A673 (cell line): Measurements from ENCODE around the gene COL9A3. TPM values are rescaled to one million over a fixed set of nuclear protein-coding genes. Genes with fewer than 3 reads are reported as not detected.

ENCODE experiments used
- BruUV-seq: library from RNA; stranded (reverse); fragments of 400-500 nt; replicated peaks from 2 replicates; lab custom pipeline; 2021; lab: Mats Ljungman, UMichigan
- CTCF ChIA-PET: fragments of 300-600 bp; sonication (Branson Sonifier 250); formaldehyde crosslinking; loops from one replicate; lab custom pipeline; 2022; ENCODE audit warnings: antibody characterized with exemption; lab: Charles Lee
- POLR2A ChIA-PET: fragments of 300-600 bp; sonication (Branson Sonifier 250); formaldehyde crosslinking; loops from one replicate; lab custom pipeline; 2022; ENCODE audit warnings: antibody characterized with exemption; ENCODE audit not compliant: low non-redundant PET; lab: Charles Lee
- DNase-seq: peaks from one replicate; pipeline ENCODE4 v3.0.0-alpha.2; 2015; ENCODE audit warnings: low spot score
- H3K27ac ChIP-seq: fragments of 200-600 bp; sonication (generic); 2 replicates; pipeline ENCODE4 v1.5.1; 2016; ENCODE audit warnings: mixed run types, low read depth, mild to moderate bottlenecking, mixed read lengths, antibody characterized with exemption, low read length; ENCODE audit not compliant: poor library complexity, severe bottlenecking
- H3K27me3 ChIP-seq: fragments of 200-600 bp; sonication (generic); replicated peaks from 2 replicates; pipeline ENCODE4 v1.6.1; 2017; ENCODE audit warnings: mixed run types, low read depth, mild to moderate bottlenecking, mixed read lengths, antibody characterized with exemption, low read length; ENCODE audit not compliant: insufficient read depth, poor library complexity
- H3K36me3 ChIP-seq: fragments of 200-600 bp; sonication (generic); 2 replicates; pipeline ENCODE4 v1.6.1; 2016; ENCODE audit warnings: mixed run types, mild to moderate bottlenecking, mixed read lengths, antibody characterized with exemption, low read length; ENCODE audit not compliant: insufficient read depth, poor library complexity, severe bottlenecking
- H3K4me1 ChIP-seq: fragments of 200-600 bp; sonication (generic); 2 replicates; pipeline ENCODE4 v1.6.1; 2017; ENCODE audit warnings: mixed run types, mild to moderate bottlenecking, mixed read lengths, antibody characterized with exemption, low read length; ENCODE audit not compliant: insufficient read depth, poor library complexity, severe bottlenecking
- H3K4me3 ChIP-seq: fragments of 200-600 bp; sonication (generic); 2 replicates; pipeline ENCODE4 v1.5.1; 2016; ENCODE audit warnings: low read depth, mixed run types, mild to moderate bottlenecking, mixed read lengths, low read length; ENCODE audit not compliant: poor library complexity, severe bottlenecking
- H3K9me3 ChIP-seq: fragments of 200-600 bp; sonication (generic); 2 replicates; pipeline ENCODE4 v1.6.1; 2016; ENCODE audit warnings: mixed run types, low read depth, mild to moderate bottlenecking, mixed read lengths, antibody characterized with exemption, low read length; ENCODE audit not compliant: poor library complexity, severe bottlenecking
- CTCF ChIP-seq: fragments of 300-800, 200-600 bp; sonication (generic); conservative IDR thresholded peaks from 2 replicates; pipeline ENCODE4 v1.5.1; 2017; ENCODE audit warnings: low read depth, mild to moderate bottlenecking, antibody characterized with exemption, low read length, moderate library complexity, mixed read lengths
- EZH2 ChIP-seq: fragments of 200-600 bp; sonication (generic); IDR thresholded peaks from 2 replicates; pipeline ENCODE4 v1.6.1; 2017; ENCODE audit warnings: borderline replicate concordance, low read depth, mild to moderate bottlenecking, mixed read lengths, antibody characterized with exemption, low read length; ENCODE audit not compliant: poor library complexity, severe bottlenecking
- intact Hi-C: fragments of 100-400 bp; cut with micrococcal nuclease; formaldehyde crosslinking; loops from one replicate; pipeline ENCODE4 v1.10.0; 2022; ENCODE audit not compliant: unreplicated experiment
- total RNA-seq: library from RNA; stranded (reverse); gene quantifications from 2 replicates; pipeline ENCODE4 v1.2.3, GENCODE V29; 2021

The COL9A3 gene
- total RNA-seq, 1 experiment from 2014 or later = 8.4 TPM

DNA sequence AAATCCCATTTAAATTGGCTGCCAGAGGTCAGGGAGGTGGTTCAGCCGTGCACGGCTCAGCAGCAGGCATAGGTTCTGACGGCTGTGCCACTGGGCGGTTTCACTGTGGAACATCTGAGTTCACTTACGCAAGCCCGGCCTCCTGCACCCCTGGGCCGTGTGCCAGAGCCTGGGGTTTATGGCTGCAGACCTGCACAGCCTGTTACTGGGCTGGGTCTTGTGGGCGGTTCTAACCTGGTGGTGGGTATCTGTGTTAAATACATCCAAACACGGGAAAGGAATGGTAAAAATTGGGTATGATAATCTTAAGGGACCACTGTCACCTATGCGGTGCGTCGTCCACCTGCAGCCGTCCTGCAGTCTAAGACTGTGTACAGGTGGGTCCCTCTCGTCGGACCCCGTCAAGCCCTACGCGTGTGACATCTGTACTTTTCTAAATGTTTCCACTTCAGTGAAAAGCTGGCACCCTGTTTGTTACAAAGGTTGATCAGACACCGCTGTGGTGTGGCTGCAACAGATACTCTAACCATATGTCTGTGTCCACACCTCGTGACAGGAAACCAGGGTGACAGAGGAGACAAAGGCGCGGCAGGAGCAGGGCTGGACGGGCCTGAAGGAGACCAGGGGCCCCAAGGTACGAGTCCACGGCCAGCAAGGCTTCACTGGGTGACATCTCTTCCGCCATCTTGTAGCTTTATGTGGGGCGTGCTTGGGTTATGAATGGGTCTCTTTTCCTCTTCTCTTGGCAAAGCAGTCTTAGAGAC lies 21.5 kb downstream of the COL9A3 start:
- Histone ChIP-seq H3K36me3 (no peaks in the 10 kb centered on the region), H3K4me1 (peaks cover 15% of the 10 kb centered on the region), H3K27me3 (no peaks in the 10 kb centered on the region), H3K4me3 (no peak overlapping the region), H3K27ac (no peak overlapping the region), H3K9me3 (no peaks in the 10 kb centered on the region)
- TF ChIP-seq EZH2 (no peak), CTCF (no peak)
- intact Hi-C loops = no loop called here
- DNase-seq = no peak
- POLR2A ChIA-PET = no interaction called here
- CTCF ChIA-PET = interaction anchor here (0.8 kb wide), 1 partner anchor 9 kb away, joined by 6 read pairs; no protein-coding TSS in a partner anchor
- BruUV-seq = no TSS peak

DNA sequence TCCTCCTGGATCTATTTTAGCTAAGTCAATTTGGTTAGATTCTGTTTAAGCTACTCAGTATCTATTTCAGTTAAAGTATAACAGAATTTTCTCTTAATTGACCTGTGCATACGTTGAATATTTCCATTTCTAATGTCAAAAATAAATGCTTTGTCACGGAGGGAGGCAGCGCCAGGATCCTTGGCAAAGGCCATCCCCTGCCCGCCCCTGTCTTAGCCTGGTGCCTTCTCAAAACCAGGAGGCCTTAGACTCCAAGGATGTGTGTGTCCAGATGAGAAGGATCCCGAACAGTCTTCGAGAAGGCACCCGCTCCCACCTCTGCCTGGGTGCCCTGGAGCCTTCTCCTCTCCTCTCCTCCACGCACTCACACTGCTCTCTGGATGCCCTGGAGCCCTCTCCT lies 22.4 kb downstream of the COL9A3 start:
- ChIA-PET CTCF (no interaction called here), POLR2A (no interaction called here)
- Histone ChIP-seq H3K4me3 (no peak overlapping the region), H3K27me3 (no peaks in the 10 kb centered on the region), H3K9me3 (no peaks in the 10 kb centered on the region), H3K36me3 (no peaks in the 10 kb centered on the region), H3K27ac (no peak overlapping the region), H3K4me1 (peaks cover 15% of the 10 kb centered on the region)
- TF ChIP-seq EZH2 = no peak
- TF ChIP-seq CTCF = no peak
- no peak for DNase-seq
- no TSS peak for BruUV-seq
- intact Hi-C loops = no loop called here

DNA sequence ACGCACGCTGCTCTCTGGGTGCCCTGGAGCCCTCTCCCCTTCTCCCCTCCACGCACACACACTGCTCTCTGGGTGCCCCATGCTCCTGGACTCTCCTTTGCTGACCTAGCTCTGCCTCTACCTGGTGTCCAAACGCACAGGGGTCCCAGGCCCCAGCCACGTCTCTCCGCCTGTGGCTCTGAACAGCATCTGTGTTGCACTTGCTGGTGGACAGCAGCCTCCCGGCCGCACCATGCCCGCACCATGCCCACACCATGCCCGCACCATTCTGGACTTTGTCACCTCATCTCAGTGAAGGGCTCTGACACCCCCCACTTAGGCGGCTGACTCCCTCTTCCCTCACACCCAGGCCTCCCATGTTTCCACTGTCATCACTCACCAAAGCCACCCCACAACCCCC lies 23.0 kb downstream of the COL9A3 start:
- H3K27ac ChIP-seq = no peak overlapping the region
- intact Hi-C loops = no loop called here
- no TSS peak for BruUV-seq

More for the DNA sequence above, 23.0 kb downstream of the COL9A3 start:
- TF ChIP-seq EZH2 (no peak), CTCF (no peak)
- ChIA-PET CTCF (no interaction called here), POLR2A (no interaction called here)
- Histone ChIP-seq H3K27me3 (no peaks in the 10 kb centered on the region), H3K4me1 (peaks cover 15% of the 10 kb centered on the region), H3K4me3 (no peak overlapping the region), H3K36me3 (no peaks in the 10 kb centered on the region), H3K9me3 (no peaks in the 10 kb centered on the region)
- DNase-seq = no peak
